Brain microvascular endothelial cell (primary cell): ENCODE measurements around the gene KDM4E.
"Not testable (repeated sequence)": the region's sequence is repeated elsewhere in the genome, so short reads cannot be mapped to it uniquely, and the experiment has no call there.

Source experiments
- DNase-seq: peaks from one replicate; pipeline ENCODE4 v3.0.0-alpha.2; 2020
- H3K27ac ChIP-seq: fragments of 250-450 bp; sonication (Bioruptor Pico); 2 replicates; pipeline ENCODE4 v1.5.1; 2020; ENCODE audit warnings: mild to moderate bottlenecking, moderate library complexity
- H3K27me3 ChIP-seq: fragments of 250-450 bp; sonication (Bioruptor Pico); replicated peaks from 2 replicates; pipeline ENCODE4 v1.5.1; 2020; ENCODE audit warnings: mild to moderate bottlenecking
- H3K36me3 ChIP-seq: fragments of 250-450 bp; sonication (Bioruptor Pico); replicated peaks from 2 replicates; pipeline ENCODE4 v1.5.1; 2020; ENCODE audit warnings: mild to moderate bottlenecking
- H3K4me3 ChIP-seq: 2 replicates; pipeline ENCODE4 v1.5.1; 2011; ENCODE audit warnings: low read depth, mild to moderate bottlenecking, control low read depth, low read length, moderate library complexity
- in situ Hi-C: cut with HindIII; loops from 2 replicates; pipeline ENCODE4 v1.10.0; 2017; ENCODE audit warnings: low sequenced_read_pairs, low pct_ligation_motif_present
- TF ChIP-seq, protein P1 (sequence below): IDR thresholded peaks from 2 replicates; pipeline ENCODE4 v1.5.1; 2011; ENCODE audit warnings: low read depth, mild to moderate bottlenecking, moderate library complexity, low read length, control low read depth, inconsistent platforms; ENCODE audit errors: missing control alignments

Gene KDM4E

DNA sequence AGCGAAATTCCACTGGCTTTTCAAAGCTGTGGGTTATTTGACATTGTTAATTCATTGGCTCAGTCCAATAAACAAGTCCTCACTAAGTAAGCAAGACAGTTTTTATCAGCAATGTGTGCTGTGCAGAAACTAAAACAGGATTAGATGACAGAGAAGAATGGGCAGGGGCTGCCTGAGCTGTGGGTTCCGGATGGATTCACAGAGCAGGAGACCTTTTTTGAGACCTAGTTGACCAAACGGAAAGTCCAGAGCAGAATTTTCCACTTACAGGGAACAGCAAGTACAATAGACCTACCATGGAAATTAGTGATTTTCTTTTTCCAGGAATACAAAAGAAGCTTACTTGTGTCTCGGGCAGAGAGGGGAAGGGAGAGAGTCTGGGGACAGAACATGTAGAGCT, 19.0 kb downstream of the KDM4E start:
- Histone ChIP-seq H3K27ac (no peak overlapping the region), H3K27me3 (no peaks in the 10 kb centered on the region), H3K4me3 (no peak overlapping the region), H3K36me3 (no peaks in the 10 kb centered on the region)
- no peak for DNase-seq
- TF ChIP-seq, protein P1, sequence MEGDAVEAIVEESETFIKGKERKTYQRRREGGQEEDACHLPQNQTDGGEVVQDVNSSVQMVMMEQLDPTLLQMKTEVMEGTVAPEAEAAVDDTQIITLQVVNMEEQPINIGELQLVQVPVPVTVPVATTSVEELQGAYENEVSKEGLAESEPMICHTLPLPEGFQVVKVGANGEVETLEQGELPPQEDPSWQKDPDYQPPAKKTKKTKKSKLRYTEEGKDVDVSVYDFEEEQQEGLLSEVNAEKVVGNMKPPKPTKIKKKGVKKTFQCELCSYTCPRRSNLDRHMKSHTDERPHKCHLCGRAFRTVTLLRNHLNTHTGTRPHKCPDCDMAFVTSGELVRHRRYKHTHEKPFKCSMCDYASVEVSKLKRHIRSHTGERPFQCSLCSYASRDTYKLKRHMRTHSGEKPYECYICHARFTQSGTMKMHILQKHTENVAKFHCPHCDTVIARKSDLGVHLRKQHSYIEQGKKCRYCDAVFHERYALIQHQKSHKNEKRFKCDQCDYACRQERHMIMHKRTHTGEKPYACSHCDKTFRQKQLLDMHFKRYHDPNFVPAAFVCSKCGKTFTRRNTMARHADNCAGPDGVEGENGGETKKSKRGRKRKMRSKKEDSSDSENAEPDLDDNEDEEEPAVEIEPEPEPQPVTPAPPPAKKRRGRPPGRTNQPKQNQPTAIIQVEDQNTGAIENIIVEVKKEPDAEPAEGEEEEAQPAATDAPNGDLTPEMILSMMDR: no peak
- in situ Hi-C loops: no loop called here

GRCh38 chr11:95045812-95046211, 20.8 kb downstream of the KDM4E start:
- in situ Hi-C loops: no loop called here

GRCh38 chr11:95049122-95049521, 24.1 kb downstream of the KDM4E start, which contains the start of gene KDM4F:
Gene KDM4F (plus strand): TSS chr11:95049422.
- H3K27me3 ChIP-seq, DNase-seq, H3K27ac ChIP-seq, H3K36me3 ChIP-seq, H3K4me3 ChIP-seq, in situ Hi-C loops: not testable (repeated sequence)

More at GRCh38 chr11:95045812-95046211, 20.8 kb downstream of the KDM4E start:
- Histone ChIP-seq H3K27ac (no peak overlapping the region), H3K36me3 (no peaks in the 10 kb centered on the region), H3K4me3 (no peak overlapping the region), H3K27me3 (no peaks in the 10 kb centered on the region)
- no peak for DNase-seq
- TF ChIP-seq, protein P1: no peak

- Histone ChIP-seq H3K4me3 (no peak overlapping the region), H3K27ac (no peak overlapping the region), H3K27me3 (no peaks in the 10 kb centered on the region), H3K36me3 (no peaks in the 10 kb centered on the region)
- TF ChIP-seq, protein P1: no peak
- DNase-seq: no peak
- in situ Hi-C loops: no loop called here
These were observed 25.6 kb downstream of the KDM4E start for GRCh38 chr11:95050595-95051202.

GRCh38 chr11:95054356-95054755, 29.3 kb downstream of the KDM4E start:
- Histone ChIP-seq H3K36me3 (no peaks in the 10 kb centered on the region), H3K4me3 (no peak overlapping the region), H3K27me3 (no peaks in the 10 kb centered on the region), H3K27ac (no peak overlapping the region)
- in situ Hi-C loops: no loop called here
- TF ChIP-seq, protein P1: no peak
- DNase-seq: no peak

DNA sequence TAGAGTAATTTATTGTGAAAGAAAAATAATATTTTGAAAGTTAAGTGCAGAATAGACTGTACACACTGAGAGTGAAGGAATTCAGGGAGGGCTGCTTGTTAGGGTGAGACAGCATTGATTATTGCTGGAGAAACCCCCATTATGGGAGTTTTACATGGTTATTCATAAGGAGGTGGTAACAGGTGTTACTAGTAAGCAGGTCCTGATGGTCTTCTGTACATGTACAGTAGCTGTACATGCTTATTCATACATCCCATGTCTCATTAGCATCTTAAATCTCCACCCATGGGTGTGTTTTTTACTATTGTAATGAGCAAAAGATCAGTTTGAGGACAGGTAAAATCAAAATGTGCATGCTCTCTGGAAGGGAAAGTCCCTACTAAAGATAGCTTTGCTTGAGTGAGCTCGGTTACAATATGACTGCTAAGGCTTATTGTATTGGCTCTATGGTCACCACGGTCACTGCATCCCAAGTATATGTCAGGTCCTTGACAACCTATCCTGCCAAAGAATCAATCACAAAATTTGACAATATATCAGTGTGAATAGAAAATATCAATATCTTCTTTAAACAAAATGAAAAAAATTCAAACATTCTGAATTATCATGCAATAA, 30.3 kb downstream of the KDM4E start:
- H3K27ac ChIP-seq: no peak overlapping the region
- H3K36me3 ChIP-seq: no peaks in the 10 kb centered on the region
- H3K4me3 ChIP-seq: no peak overlapping the region
- H3K27me3 ChIP-seq: no peaks in the 10 kb centered on the region
- no peak for DNase-seq
- TF ChIP-seq, protein P1: no peak
- in situ Hi-C loops: no loop called here
